DOHH2 (cell line): ENCODE measurements around the gene CAMTA1.

ENCODE experiments used
- H3F3A ChIP-seq: fragments of 200-600 bp; sonication (generic), shearing (Covaris generic); 2 replicates; pipeline ENCODE4 v1.6.0; 2016; ENCODE audit warnings: antibody characterized with exemption, mild to moderate bottlenecking; ENCODE audit not compliant: control insufficient read depth, insufficient read depth
- H3K27ac ChIP-seq: fragments of 200-600 bp; sonication (generic); 2 replicates; pipeline ENCODE4 v1.5.1; 2014; ENCODE audit warnings: low read depth, mild to moderate bottlenecking, low read length, moderate library complexity
- H3K27me3 ChIP-seq: fragments of 200-600 bp; sonication (generic); 2 replicates; pipeline ENCODE4 v1.6.1; 2014; ENCODE audit warnings: mild to moderate bottlenecking, low read length, mixed read lengths; ENCODE audit not compliant: control insufficient read depth
- H3K36me3 ChIP-seq: fragments of 200-600 bp; sonication (generic); 2 replicates; pipeline ENCODE4 v1.6.1; 2014; ENCODE audit warnings: mild to moderate bottlenecking, low read length, moderate library complexity, mixed read lengths; ENCODE audit not compliant: control insufficient read depth
- H3K4me1 ChIP-seq: fragments of 200-600 bp; sonication (generic); 2 replicates; pipeline ENCODE4 v1.6.1; 2014; ENCODE audit warnings: mild to moderate bottlenecking, low read length, mixed read lengths; ENCODE audit not compliant: control insufficient read depth
- H3K4me2 ChIP-seq: fragments of 200-600 bp; sonication (generic); 2 replicates; pipeline ENCODE4 v1.6.0; 2014; ENCODE audit warnings: mild to moderate bottlenecking, low read length, moderate library complexity
- H3K4me3 ChIP-seq: fragments of 200-600 bp; sonication (generic); 2 replicates; pipeline ENCODE4 v1.5.1; 2014; ENCODE audit warnings: mild to moderate bottlenecking, low read length, mixed read lengths
- H3K79me2 ChIP-seq: fragments of 200-600 bp; sonication (generic); 2 replicates; pipeline ENCODE4 v1.6.1; 2014; ENCODE audit warnings: mild to moderate bottlenecking, low read length, mixed read lengths; ENCODE audit not compliant: control insufficient read depth
- H3K9me2 ChIP-seq: fragments of 200-600 bp; sonication (generic); replicated peaks from 2 replicates; pipeline ENCODE4 v1.6.1; 2014; ENCODE audit warnings: mild to moderate bottlenecking, low read length, mixed read lengths; ENCODE audit not compliant: control insufficient read depth
- H3K9me3 ChIP-seq: fragments of 200-600 bp; sonication (generic); 2 replicates; pipeline ENCODE4 v1.6.1; 2014; ENCODE audit warnings: antibody characterized with exemption, low read length, mixed read lengths; ENCODE audit not compliant: control insufficient read depth, insufficient read depth
- H4K20me1 ChIP-seq: fragments of 200-600 bp; sonication (generic); 2 replicates; pipeline ENCODE4 v1.6.0; 2014; ENCODE audit warnings: low read depth, mild to moderate bottlenecking, antibody characterized with exemption, low read length, moderate library complexity; ENCODE audit not compliant: control insufficient read depth, insufficient read depth
- CTCF ChIP-seq: fragments of 200-600 bp; sonication (generic); IDR thresholded peaks from one replicate; pipeline ENCODE4 v1.5.1; 2014; ENCODE audit warnings: antibody characterized with exemption, mild to moderate bottlenecking, low read depth, low read length; ENCODE audit not compliant: poor library complexity, severe bottlenecking
- EZH2phosphoT487 ChIP-seq: fragments of 200-600 bp; sonication (generic); IDR thresholded peaks from 2 replicates; pipeline ENCODE4 v1.6.1; 2017; ENCODE audit warnings: borderline replicate concordance, mild to moderate bottlenecking, antibody characterized with exemption, low read length, moderate library complexity, mixed read lengths

The CAMTA1 gene

GRCh38 chr1:6922096-6922931 lies 137.1 kb downstream of the CAMTA1 start:
- Histone ChIP-seq H3K27ac (no peak overlapping the region), H3K4me2 (no peak overlapping the region)

GRCh38 chr1:6923012-6923411 lies 137.8 kb downstream of the CAMTA1 start:
- H3K4me3 ChIP-seq = no peak overlapping the region
- no peaks in the 10 kb centered on the region for H3K9me3 ChIP-seq
- no peaks in the 10 kb centered on the region for H3K27me3 ChIP-seq
- H3K4me2 ChIP-seq = no peak overlapping the region
- H3K79me2 ChIP-seq = no peaks in the 10 kb centered on the region
- H3F3A ChIP-seq = no peaks in the 10 kb centered on the region
- no peaks in the 10 kb centered on the region for H3K9me2 ChIP-seq
- H4K20me1 ChIP-seq = no peaks in the 10 kb centered on the region
- H3K4me1 ChIP-seq = no peaks in the 10 kb centered on the region
- no peak for TF ChIP-seq EZH2phosphoT487
- no peak for TF ChIP-seq CTCF
- no peaks in the 10 kb centered on the region for H3K36me3 ChIP-seq
- no peak overlapping the region for H3K27ac ChIP-seq

More at GRCh38 chr1:6922096-6922931, 137.1 kb downstream of the CAMTA1 start:
- no peaks in the 10 kb centered on the region for H4K20me1 ChIP-seq
- no peak overlapping the region for H3K4me3 ChIP-seq
- TF ChIP-seq CTCF = no peak
- TF ChIP-seq EZH2phosphoT487 = no peak
- H3K36me3 ChIP-seq = no peaks in the 10 kb centered on the region
- H3F3A ChIP-seq = no peaks in the 10 kb centered on the region
- H3K9me3 ChIP-seq = no peaks in the 10 kb centered on the region
- no peaks in the 10 kb centered on the region for H3K27me3 ChIP-seq
- H3K9me2 ChIP-seq = no peaks in the 10 kb centered on the region
- no peaks in the 10 kb centered on the region for H3K4me1 ChIP-seq
- no peaks in the 10 kb centered on the region for H3K79me2 ChIP-seq

- Histone ChIP-seq H3F3A (no peaks in the 10 kb centered on the region), H3K9me3 (no peaks in the 10 kb centered on the region), H3K4me1 (no peaks in the 10 kb centered on the region), H3K4me2 (no peak overlapping the region), H3K27me3 (no peaks in the 10 kb centered on the region), H3K9me2 (no peaks in the 10 kb centered on the region), H3K27ac (no peak overlapping the region), H3K4me3 (no peak overlapping the region), H3K79me2 (no peaks in the 10 kb centered on the region), H4K20me1 (no peaks in the 10 kb centered on the region), H3K36me3 (no peaks in the 10 kb centered on the region)
- TF ChIP-seq CTCF = no peak
- TF ChIP-seq EZH2phosphoT487 = no peak
Observed at GRCh38 chr1:6923416-6923815, 138.2 kb downstream of the CAMTA1 start.
